K562 (cell line): ENCODE results near the gene MACF1. TPM values are rescaled to one million over a fixed set of nuclear protein-coding genes. Genes with fewer than 3 reads are reported as not detected.

Experiments
- CBX2 ChIP-seq: fragments of 200-600 bp; sonication (generic); IDR thresholded peaks from one replicate; pipeline ENCODE4 v1.6.1; 2012; ENCODE audit warnings: mild to moderate bottlenecking, low read length, inconsistent platforms; ENCODE audit not compliant: insufficient read depth, poor library complexity, severe bottlenecking
- CREB1 ChIP-seq, 2 experiments: sonication (generic) in 1 of 2; formaldehyde crosslinking in 1 of 2; IDR thresholded peaks; 2 replicates each; pipeline versions ENCODE4 v1.6.1 to v1.8.0; 2012 to 2022; ENCODE audit warnings: inconsistent platforms in 1 of 2, mild to moderate bottlenecking in 1 of 2, missing genetic modification reagents in 1 of 2, moderate library complexity in 1 of 2
- DIDO1 ChIP-seq: fragments of 450-650 bp; IDR thresholded peaks from 2 replicates; pipeline ENCODE4 v1.6.1; 2016; ENCODE audit warnings: low read depth, missing biosample characterization, missing genetic modification characterization
- ELF2 ChIP-seq: fragments of 250-450 bp; sonication (Bioruptor Pico); IDR thresholded peaks from 2 replicates; pipeline ENCODE4 v1.5.0; 2021; ENCODE audit warnings: mild to moderate bottlenecking
- FOXA1 ChIP-seq: fragments of 450-650 bp; IDR thresholded peaks from 2 replicates; pipeline ENCODE4 v1.6.1; 2016; ENCODE audit warnings: mild to moderate bottlenecking, borderline replicate concordance
- GABPB1 ChIP-seq: sonication (generic); formaldehyde crosslinking; IDR thresholded peaks from 2 replicates; pipeline ENCODE4 v1.8.0; 2022; ENCODE audit warnings: mild to moderate bottlenecking, missing genetic modification reagents
- GTF2F1 ChIP-seq: IDR thresholded peaks from 2 replicates; pipeline ENCODE4 v1.6.1; 2011; ENCODE audit warnings: low read depth, low read length, improper control_type of control experiment
- HDAC2 ChIP-seq: fragments of 450-650 bp; IDR thresholded peaks from 2 replicates; pipeline ENCODE4 v1.6.1; 2016; ENCODE audit warnings: mild to moderate bottlenecking
- HMG20A ChIP-seq: fragments of 450-650 bp; formaldehyde crosslinking; conservative IDR thresholded peaks from 2 replicates; pipeline ENCODE4 v1.4.0; 2020; ENCODE audit warnings: mild to moderate bottlenecking, mixed read lengths
- MCM2 ChIP-seq: fragments of 450-650 bp; IDR thresholded peaks from 2 replicates; pipeline ENCODE4 v1.6.1; 2017; ENCODE audit warnings: low read depth, mild to moderate bottlenecking
- MED1 ChIP-seq: sonication (generic); formaldehyde crosslinking; IDR thresholded peaks from 2 replicates; pipeline ENCODE4 v1.8.1; 2023; ENCODE audit warnings: missing genetic modification reagents, borderline replicate concordance
- POLR3A ChIP-seq: IDR thresholded peaks from 2 replicates; pipeline ENCODE4 v1.6.1; 2011; ENCODE audit warnings: borderline replicate concordance, mild to moderate bottlenecking, moderate library complexity; ENCODE audit not compliant: insufficient read length, insufficient read depth; ENCODE audit errors: extremely low read depth
- SIX5 ChIP-seq, 2 experiments: IDR thresholded peaks; 2 replicates each; pipeline ENCODE4 v1.6.1; 2011; ENCODE audit warnings: low read length in 2 of 2, borderline replicate concordance in 1 of 2, low read depth in 1 of 2, mild to moderate bottlenecking in 1 of 2, moderate library complexity in 1 of 2; ENCODE audit not compliant: insufficient read depth in 1 of 2
- ZFP1 ChIP-seq: fragments of 450-650 bp; formaldehyde crosslinking; IDR thresholded peaks from 2 replicates; pipeline ENCODE4 v1.4.0; 2020; ENCODE audit warnings: mild to moderate bottlenecking, mixed read lengths
- ZFP36 ChIP-seq: fragments of 150-350 bp; IDR thresholded peaks from 2 replicates; pipeline ENCODE4 v1.6.1; 2018; ENCODE audit warnings: low read length, low read depth; ENCODE audit not compliant: partially characterized antibody
- ZFX ChIP-seq: sonication (generic); formaldehyde crosslinking; IDR thresholded peaks from 2 replicates; pipeline ENCODE4 v1.8.0; 2022; ENCODE audit warnings: mild to moderate bottlenecking, missing genetic modification reagents, moderate library complexity
- ZNF124 ChIP-seq: sonication (generic); formaldehyde crosslinking; IDR thresholded peaks from 2 replicates; pipeline ENCODE4 v1.8.1; 2022; ENCODE audit warnings: missing genetic modification reagents
- ZNF584 ChIP-seq: fragments of 200-800 bp; sonication (Bioruptor generic); IDR thresholded peaks from 2 replicates; pipeline ENCODE4 v1.6.1; 2016; ENCODE audit warnings: low read depth, mild to moderate bottlenecking, missing genetic modification characterization, missing compliant biosample characterization
- polyA plus RNA-seq, 8 experiments: library from polyadenylated mRNA; depleted of rRNA in 4 of 8; stranded (reverse) in 5 of 8; unstranded in 3 of 8; fragments of >200 nt; fragmentation: Nextera tagmentation in 2 of 8; fragmentation: Illumina TruSeq in 1 of 8; extraction: Ambion mirVana in 2 of 8; extraction: Trizol in 1 of 8; gene quantifications; 2 replicates each; pipeline versions ENCODE4 v1.2.1 to v1.2.3, GENCODE V29; 2011 to 2014; ENCODE audit warnings: inconsistent platforms in 1 of 8, missing spikeins in 1 of 8
- total RNA-seq, 7 experiments: library from RNA; depleted of rRNA in 6 of 7; stranded (reverse); fragments of >200 nt in 6 of 7; fragmentation: Illumina TruSeq in 2 of 7; extraction: Trizol in 2 of 7; gene quantifications; 2 replicates each; pipeline versions ENCODE4 v1.2.1 to v1.2.3, GENCODE V29; 2011 to 2021; ENCODE audit warnings: low replicate concordance in 1 of 7
- TF ChIP-seq, protein P1 (sequence below), 2 experiments: fragments of 450-650 bp; formaldehyde crosslinking in 1 of 2; IDR thresholded peaks; 2 replicates each; pipeline versions ENCODE4 v1.4.0 to v1.6.1; 2014 to 2020; ENCODE audit warnings: mild to moderate bottlenecking in 2 of 2, borderline replicate concordance in 1 of 2, low read depth in 1 of 2
- TF ChIP-seq, protein P2 (sequence below): fragments of 250-450 bp; sonication (Bioruptor Pico); IDR thresholded peaks from 2 replicates; pipeline ENCODE4 v1.8.0; 2022; ENCODE audit warnings: moderate library complexity, mild to moderate bottlenecking, inconsistent platforms

The MACF1 gene
- total and polyA plus RNA-seq, 9 of the 15 experiments (the other 6 are each of a cell fraction or from before 2014, with no cell fraction given), result 13.2 to 232 (median 112) TPM

DNA sequence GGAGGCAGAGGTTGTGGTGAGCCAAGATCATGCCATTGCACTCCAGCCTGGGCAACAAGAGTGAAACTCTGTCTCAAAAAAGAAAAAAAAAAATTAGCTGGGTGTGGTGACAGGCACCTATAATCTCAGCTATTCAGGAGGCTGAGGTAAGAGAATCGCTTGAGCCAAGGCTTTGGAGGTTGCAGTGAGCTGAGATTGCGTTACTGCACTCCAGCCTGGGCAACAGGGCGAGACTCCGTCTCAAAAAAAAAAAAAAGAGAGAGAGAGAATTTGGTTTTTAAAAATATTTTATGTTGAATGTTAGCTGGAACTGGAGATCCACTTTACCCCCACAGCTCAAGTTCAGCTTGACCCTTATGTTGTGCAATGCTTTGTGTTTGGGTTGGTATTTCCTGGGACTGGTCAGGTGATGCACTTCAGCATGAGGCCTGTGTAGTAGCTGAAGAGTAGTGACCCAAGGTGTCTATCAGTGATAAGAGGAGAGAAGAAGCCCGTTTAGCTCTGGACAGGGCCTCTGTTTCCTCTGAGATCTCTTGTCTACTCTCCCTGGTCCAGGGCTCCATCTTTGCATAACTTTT, 36.8 kb upstream of the MACF1 start (continued):
- TF ChIP-seq GABPB1 (CRISPR knock-in tag) (peak; percentile 61; the same call in 1 of the 2 replicates), DIDO1 (tag) (no peak), POLR3A (no peak), ZNF584 (peak; percentile 72), CBX2 (no peak), MCM2 (no peak), ZFP36 (no peak), CREB1 (IDR thresholded peaks at IDR 0.05) (no peak), CREB1 (CRISPR knock-in tag; IDR thresholded peaks at IDR 0.05) (peak; percentile 27; the same call in 1 of the 2 replicates), ZNF124 (CRISPR knock-in tag) (no peak), GTF2F1 (no peak), ZFX (peak; percentile 75), MED1 (CRISPR knock-in tag) (no peak), FOXA1 (no peak), SIX5 (IDR thresholded peaks at IDR 0.05; ENCODE audit: borderline replicate concordance in 1 of 2, insufficient read depth in 1 of 2, low read depth in 1 of 2, low read length in 2 of 2) (no peak), ZFP1 (CRISPR knock-in tag) (no peak), HMG20A (no peak), ELF2 (CRISPR knock-in tag) (no peak), HDAC2 (peak; percentile 92)
- TF ChIP-seq, protein P1, sequence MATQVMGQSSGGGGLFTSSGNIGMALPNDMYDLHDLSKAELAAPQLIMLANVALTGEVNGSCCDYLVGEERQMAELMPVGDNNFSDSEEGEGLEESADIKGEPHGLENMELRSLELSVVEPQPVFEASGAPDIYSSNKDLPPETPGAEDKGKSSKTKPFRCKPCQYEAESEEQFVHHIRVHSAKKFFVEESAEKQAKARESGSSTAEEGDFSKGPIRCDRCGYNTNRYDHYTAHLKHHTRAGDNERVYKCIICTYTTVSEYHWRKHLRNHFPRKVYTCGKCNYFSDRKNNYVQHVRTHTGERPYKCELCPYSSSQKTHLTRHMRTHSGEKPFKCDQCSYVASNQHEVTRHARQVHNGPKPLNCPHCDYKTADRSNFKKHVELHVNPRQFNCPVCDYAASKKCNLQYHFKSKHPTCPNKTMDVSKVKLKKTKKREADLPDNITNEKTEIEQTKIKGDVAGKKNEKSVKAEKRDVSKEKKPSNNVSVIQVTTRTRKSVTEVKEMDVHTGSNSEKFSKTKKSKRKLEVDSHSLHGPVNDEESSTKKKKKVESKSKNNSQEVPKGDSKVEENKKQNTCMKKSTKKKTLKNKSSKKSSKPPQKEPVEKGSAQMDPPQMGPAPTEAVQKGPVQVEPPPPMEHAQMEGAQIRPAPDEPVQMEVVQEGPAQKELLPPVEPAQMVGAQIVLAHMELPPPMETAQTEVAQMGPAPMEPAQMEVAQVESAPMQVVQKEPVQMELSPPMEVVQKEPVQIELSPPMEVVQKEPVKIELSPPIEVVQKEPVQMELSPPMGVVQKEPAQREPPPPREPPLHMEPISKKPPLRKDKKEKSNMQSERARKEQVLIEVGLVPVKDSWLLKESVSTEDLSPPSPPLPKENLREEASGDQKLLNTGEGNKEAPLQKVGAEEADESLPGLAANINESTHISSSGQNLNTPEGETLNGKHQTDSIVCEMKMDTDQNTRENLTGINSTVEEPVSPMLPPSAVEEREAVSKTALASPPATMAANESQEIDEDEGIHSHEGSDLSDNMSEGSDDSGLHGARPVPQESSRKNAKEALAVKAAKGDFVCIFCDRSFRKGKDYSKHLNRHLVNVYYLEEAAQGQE (IDR thresholded peaks at IDR 0.05; ENCODE audit: borderline replicate concordance), result peak; percentile 87
- TF ChIP-seq, protein P1 (CRISPR knock-in tag; IDR thresholded peaks at IDR 0.05; ENCODE audit: low read depth), result no peak
- TF ChIP-seq, protein P2, sequence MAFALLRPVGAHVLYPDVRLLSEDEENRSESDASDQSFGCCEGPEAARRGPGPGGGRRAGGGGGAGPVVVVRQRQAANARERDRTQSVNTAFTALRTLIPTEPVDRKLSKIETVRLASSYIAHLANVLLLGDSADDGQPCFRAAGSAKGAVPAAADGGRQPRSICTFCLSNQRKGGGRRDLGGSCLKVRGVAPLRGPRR (CRISPR knock-in tag), result no peak
